Stimulated activated CD4-positive, alpha-beta T cell treated with anti-CD3 and anti-CD28 coated beads, Interleukin-1b, Interleukin-23, amount 100 ng/mL, for 48 hours (primary cell): ENCODE measurements around the gene KLC3.

ENCODE experiments used
- DNase-seq: peaks from one replicate; pipeline ENCODE4 v3.0.0-alpha.2; 2020

KLC3 gene

DNA sequence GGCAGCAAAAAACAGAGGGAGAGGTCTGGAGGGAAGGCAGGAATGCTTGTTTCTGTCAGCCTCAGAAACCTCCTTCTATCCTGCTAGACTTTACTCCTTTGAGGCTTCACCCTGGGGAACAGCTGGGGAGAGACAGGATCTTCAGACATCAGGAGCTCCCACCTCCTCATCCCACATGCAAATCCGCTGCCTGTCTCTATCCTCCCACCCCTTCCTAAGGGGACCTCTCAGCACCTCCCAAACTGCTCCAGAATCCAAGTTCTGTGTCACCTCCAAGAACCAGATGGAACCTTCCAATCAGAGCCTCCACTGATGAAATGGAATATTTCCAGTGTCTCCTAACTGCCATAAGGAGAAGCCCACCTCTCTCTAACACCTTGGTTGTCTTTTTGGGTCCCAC is 39.6 kb downstream of the KLC3 start:
- DNase-seq = no peak

DNA sequence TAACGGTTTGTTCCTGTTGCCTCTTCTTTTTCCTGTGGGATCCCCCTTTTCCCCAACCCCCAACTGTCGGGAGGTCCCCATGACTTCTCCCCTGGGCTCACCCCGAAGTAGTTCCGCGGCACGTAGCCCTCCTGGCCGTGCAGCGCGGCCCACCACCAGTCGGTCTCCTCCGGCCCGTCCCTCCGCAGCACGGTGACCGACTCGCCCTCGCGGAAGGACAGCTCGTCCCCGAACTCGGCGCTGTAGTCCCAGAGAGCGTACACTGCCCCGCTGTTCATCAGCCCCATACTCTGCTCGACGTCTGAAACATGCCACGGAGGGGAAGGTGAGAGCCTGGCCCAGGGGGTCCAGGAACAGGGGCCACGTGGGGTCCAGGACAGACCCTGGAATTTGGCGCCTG is 41.9 kb downstream of the KLC3 start:
- DNase-seq = no peak

DNA sequence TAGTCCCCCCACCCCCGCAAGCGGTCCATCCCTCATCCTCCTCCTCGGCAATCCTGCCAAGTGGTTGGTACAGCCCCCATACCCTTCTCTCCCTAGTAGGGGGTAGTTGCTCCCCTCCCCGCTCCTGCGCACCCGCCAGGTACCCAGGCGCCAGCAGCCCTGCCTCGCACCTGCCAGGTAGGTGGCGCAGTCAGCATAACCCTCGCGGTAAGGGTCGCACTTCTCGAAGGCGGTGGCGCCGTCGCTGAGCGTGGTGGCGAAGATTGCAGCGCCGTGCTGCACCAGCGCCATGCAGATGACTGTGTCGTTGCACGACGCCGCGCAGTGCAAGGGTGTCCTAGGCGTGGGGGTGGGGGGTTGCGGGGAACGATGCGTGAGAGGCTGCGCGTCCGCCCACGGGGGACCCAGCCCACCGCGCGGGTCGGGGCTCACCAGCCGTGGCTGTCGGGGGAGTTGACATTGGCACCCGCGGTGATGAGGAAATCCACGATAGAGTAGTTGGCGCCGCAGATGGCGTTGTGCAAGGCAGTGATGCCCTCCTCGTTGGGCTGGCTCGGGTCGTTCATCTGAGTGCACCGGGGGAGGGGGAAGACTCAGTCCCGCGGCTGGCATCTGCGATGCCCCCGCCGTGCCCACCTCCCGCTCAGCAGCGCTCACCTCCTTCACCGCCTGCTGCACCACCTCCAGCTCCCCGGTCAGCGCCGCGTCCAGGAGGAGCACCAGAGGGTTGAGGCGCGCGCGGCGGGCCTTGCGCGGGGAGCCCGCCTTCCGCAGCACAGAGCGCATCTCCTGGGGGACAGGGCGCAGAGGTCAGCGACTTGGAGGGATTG is 45.1 kb downstream of the KLC3 start:
- DNase-seq = no peak

DNA sequence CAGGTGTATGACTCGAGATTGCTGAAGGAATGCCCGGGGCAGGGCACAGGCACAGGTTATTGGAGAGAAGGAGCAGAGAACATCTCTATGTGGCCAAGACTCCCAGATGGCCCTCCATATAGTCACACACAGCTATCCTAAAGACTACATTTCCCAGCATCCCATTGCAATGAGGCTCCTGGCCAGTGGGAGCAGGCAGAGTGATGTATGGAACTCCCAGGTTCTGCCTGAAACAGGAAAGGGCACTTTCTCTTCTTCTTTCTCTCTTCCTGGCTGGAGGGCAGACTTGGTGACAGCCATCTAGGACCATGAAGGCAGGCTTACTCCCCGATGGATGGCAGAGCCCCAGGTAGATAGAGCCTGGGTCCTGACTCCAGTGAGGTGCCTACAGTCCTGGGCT is 50.8 kb downstream of the KLC3 start:
- DNase-seq = no peak

- no peak for DNase-seq
Measured at GRCh38 chr19:45391871-45392665, 51.5 kb downstream of the KLC3 start.

- DNase-seq = no peak
Measured at GRCh38 chr19:45395821-45396617, 55.5 kb downstream of the KLC3 start.

DNA sequence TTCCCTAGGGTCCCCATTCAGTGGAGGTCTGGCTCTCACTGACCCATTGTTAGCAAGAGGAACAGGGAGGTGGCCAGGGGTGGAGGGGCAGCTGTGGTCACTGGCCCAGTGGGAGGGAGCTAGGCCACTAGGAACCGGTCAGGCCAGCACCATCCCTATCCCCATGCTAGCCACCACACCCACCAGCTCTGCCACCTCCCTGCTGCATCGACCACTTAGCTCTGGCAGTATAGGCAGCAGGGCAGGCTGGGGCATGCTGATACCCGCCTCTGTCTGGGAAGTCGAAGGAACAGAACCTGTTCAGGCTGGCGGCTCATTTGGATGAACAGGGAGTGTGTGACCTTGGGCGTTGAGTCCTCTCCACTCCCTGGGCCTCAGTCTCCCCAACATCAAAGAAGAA is 59.6 kb downstream of the KLC3 start:
- DNase-seq = no peak
